Right atrium auricular region (tissue), 2 donors: ENCODE results near the gene ADARB2. TPM values are rescaled to one million over a fixed set of nuclear protein-coding genes. Genes with fewer than 3 reads are reported as not detected.

ENCODE experiments used
- DNase-seq: peaks from one replicate; pipeline ENCODE4 v3.0.0-alpha.2; 2019; ENCODE audit warnings: low spot score
- H3K27ac ChIP-seq, 2 donors: fragments of 200-600 bp; sonication (generic); 1 replicate in 1 of 2; 2 replicates in 1 of 2; pipeline ENCODE4 v1.5.1; 2016 to 2019
- H3K27me3 ChIP-seq, 2 donors: fragments of 200-600 bp; sonication (generic); one replicate each; pipeline versions ENCODE4 v1.5.1 to v1.6.0; 2017 to 2019
- H3K36me3 ChIP-seq: fragments of 200-600 bp; sonication (generic); one replicate; pipeline ENCODE4 v1.5.1; 2016
- H3K4me1 ChIP-seq, 2 donors: fragments of 200-600 bp; sonication (generic); one replicate each; pipeline versions ENCODE4 v1.5.1 to v1.6.0; 2017 to 2019
- H3K4me3 ChIP-seq, 2 donors: fragments of 200-600 bp; sonication (generic); 1 replicate in 1 of 2; 2 replicates in 1 of 2; pipeline ENCODE4 v1.5.1; 2017 to 2019; ENCODE audit warnings: mild to moderate bottlenecking in 1 of 2, moderate library complexity in 1 of 2
- H3K9me3 ChIP-seq, 2 donors: fragments of 200-600 bp; sonication (generic); one replicate each; pipeline ENCODE4 v1.5.1; 2019
- total RNA-seq, 2 donors: library from RNA; depleted of rRNA; stranded (reverse); fragments of >200 nt; gene quantifications; one replicate each; pipeline ENCODE4 v1.1.0, GENCODE V29; 2016
- TF ChIP-seq, protein P1 (sequence below), 2 donors: fragments of 200-600 bp; sonication (generic); IDR thresholded peaks; one replicate each; pipeline ENCODE4 v1.5.1; 2019; ENCODE audit warnings: antibody characterized with exemption in 2 of 2

ADARB2 gene
- total RNA-seq, 2 donors from 2014 or later: 0.33 to 0.71 TPM

DNA sequence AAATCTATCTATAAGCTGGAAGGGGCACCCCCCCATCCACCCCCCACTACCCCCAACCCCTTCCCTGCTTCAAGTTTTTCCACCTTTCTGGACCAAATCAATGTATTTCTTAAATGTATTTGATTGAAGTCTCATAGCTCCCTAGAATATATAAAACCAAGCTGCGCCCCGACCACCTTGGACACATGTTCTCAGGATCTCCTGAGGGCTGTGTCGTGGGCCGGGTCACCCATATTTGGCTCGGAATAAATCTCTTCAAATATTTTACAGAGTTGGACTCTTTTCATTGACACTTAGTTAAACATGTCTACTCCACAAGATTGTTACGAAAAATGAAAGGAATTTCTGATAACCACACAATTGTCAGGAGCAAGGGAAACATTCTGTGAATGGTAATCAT is 215.6 kb downstream of the ADARB2 start:
- Histone ChIP-seq H3K4me1 (no peaks in the 10 kb centered on the region), H3K9me3 (no peaks in the 10 kb centered on the region), H3K27ac (no peak overlapping the region), H3K27me3 (no peaks in the 10 kb centered on the region), H3K36me3 (no peaks in the 10 kb centered on the region), H3K4me3 (no peak overlapping the region)
- TF ChIP-seq, protein P1, sequence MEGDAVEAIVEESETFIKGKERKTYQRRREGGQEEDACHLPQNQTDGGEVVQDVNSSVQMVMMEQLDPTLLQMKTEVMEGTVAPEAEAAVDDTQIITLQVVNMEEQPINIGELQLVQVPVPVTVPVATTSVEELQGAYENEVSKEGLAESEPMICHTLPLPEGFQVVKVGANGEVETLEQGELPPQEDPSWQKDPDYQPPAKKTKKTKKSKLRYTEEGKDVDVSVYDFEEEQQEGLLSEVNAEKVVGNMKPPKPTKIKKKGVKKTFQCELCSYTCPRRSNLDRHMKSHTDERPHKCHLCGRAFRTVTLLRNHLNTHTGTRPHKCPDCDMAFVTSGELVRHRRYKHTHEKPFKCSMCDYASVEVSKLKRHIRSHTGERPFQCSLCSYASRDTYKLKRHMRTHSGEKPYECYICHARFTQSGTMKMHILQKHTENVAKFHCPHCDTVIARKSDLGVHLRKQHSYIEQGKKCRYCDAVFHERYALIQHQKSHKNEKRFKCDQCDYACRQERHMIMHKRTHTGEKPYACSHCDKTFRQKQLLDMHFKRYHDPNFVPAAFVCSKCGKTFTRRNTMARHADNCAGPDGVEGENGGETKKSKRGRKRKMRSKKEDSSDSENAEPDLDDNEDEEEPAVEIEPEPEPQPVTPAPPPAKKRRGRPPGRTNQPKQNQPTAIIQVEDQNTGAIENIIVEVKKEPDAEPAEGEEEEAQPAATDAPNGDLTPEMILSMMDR (IDR thresholded peaks at IDR 0.05): no peak
- no peak for DNase-seq

DNA sequence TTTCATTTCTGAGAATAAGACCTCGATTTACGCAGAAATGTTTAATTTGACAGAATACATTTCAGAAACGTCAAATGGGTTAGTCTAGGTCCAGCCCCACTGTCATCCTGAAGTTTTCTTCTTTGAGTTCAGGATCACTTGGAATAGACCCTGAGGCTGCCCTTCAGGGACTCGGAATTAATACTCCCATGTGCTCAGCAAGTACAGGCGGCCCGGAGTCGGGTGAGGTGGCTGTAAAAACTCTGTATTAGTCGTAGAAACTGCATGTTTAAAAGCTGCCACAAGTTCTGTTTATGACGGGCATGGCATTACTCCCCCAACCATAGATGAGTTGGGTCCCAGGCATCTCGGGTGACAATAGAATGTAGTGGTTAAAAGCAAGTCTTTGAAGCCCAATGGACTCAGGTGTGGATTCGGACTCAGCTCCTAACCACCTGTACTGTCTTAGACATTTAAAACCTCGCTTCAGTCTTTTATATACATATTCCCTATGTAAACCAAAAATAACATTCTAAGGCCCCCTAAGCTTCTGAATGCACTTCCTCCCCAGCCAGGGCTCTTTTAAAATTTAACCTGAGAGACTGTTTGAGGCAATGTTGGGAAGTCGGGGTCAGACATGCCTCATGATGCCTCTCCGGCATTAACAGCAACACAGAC is 216.3 kb downstream of the ADARB2 start:
- Histone ChIP-seq H3K4me3 (no peak overlapping the region), H3K36me3 (no peaks in the 10 kb centered on the region), H3K27me3 (no peaks in the 10 kb centered on the region), H3K9me3 (no peaks in the 10 kb centered on the region), H3K27ac (no peak overlapping the region), H3K4me1 (no peaks in the 10 kb centered on the region)
- peak; percentile 28 for DNase-seq
- TF ChIP-seq, protein P1 (IDR thresholded peaks at IDR 0.05): no peak

DNA sequence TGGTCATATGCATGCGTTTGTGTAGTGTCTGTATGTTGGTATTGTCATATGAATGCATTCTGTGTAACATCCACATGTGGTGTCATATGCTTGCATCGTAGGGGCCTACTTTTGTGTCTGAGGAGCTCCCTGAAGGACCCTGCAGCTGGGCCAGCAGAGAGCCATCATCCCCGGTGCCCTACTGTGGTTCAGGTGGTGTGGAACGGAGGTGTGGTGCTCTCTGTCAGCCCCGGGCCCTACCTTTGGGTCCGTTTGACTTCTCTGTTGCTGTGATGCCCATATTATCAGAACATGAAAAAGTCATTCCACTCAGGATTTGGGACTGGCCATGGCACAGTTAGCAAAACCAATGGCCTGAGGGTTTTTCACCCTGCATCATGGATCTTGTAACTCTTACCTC is 217.9 kb downstream of the ADARB2 start:
- no peak overlapping the region for H3K27ac ChIP-seq
- H3K4me3 ChIP-seq: no peak overlapping the region
- H3K4me1 ChIP-seq: no peaks in the 10 kb centered on the region
- peak; percentile 26 for DNase-seq
- H3K9me3 ChIP-seq: no peaks in the 10 kb centered on the region
- TF ChIP-seq, protein P1 (IDR thresholded peaks at IDR 0.05): no peak
- H3K27me3 ChIP-seq: no peaks in the 10 kb centered on the region
- no peaks in the 10 kb centered on the region for H3K36me3 ChIP-seq

DNA sequence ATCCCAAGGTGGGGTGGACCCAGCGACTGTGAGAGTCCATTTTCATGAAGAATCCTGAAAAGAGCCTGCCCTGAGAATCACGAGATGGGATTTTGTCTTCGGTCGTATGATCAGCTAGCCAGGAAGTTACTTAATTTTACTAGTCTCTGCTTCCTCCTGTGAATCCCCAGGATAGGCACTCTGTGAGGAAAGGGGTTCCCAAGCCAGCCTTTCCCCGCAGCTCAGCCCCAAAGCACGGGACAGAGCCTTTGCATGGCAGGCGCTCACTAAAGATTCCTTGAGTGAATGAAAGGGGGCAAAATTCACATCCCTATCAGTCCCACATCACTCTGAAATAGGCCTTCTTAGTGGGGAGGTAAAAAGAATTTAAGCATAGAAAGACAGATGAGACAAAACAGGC is 219.6 kb downstream of the ADARB2 start:
- Histone ChIP-seq H3K9me3 (no peaks in the 10 kb centered on the region), H3K4me3 (no peak overlapping the region), H3K27me3 (no peaks in the 10 kb centered on the region), H3K27ac (no peak overlapping the region), H3K36me3 (no peaks in the 10 kb centered on the region), H3K4me1 (no peaks in the 10 kb centered on the region)
- no peak for DNase-seq
- TF ChIP-seq, protein P1 (IDR thresholded peaks at IDR 0.05): no peak

DNA sequence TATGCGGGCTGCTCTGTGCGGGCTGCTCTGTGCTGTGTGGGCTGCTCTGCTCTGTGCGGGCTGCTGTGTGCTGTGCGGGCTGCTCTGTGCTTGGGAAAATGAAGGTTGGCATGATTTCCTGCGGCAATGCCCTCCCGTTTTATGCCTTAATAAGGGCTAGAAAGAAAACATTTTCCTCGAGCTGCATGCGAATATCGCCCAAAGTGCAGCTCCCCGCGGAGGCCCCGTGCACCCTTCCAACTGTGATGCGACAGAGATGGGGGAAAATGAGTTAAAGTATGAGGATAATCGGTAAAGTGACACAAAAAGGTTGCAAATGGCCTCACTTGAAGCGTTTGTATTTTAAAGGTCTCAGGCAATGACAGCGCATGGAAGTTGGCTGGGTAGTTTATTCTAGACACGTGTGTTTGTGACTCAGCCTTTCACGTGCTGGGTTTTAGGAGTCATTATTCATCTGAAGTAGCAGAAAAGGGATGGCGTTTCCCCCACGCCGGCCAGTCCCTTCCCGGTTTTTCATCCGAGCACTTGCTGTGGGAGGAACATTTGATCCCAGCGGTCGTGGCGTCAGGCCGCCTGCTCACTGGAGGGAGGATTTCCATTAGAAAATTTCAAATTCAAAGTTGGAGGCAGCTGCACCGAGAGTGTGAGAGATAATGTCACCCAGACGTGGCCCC is 220.7 kb downstream of the ADARB2 start:
- H3K9me3 ChIP-seq: no peaks in the 10 kb centered on the region
- H3K36me3 ChIP-seq: no peaks in the 10 kb centered on the region
- H3K4me3 ChIP-seq: no peak overlapping the region
- H3K4me1 ChIP-seq: no peaks in the 10 kb centered on the region
- H3K27me3 ChIP-seq: no peaks in the 10 kb centered on the region
- H3K27ac ChIP-seq: no peak overlapping the region
- DNase-seq: no peak
- TF ChIP-seq, protein P1 (IDR thresholded peaks at IDR 0.05): no peak
